AG08395 (cell line): Measurements from ENCODE around the gene KLKB1.
"Not testable (repeated sequence)": the region's sequence is repeated elsewhere in the genome, so short reads cannot be mapped to it uniquely, and the experiment has no call there.

Experiments
- DNase-seq: peaks from one replicate; pipeline ENCODE4 v3.0.0; 2012; ENCODE audit warnings: mixed read lengths, low spot score

KLKB1 gene

DNA sequence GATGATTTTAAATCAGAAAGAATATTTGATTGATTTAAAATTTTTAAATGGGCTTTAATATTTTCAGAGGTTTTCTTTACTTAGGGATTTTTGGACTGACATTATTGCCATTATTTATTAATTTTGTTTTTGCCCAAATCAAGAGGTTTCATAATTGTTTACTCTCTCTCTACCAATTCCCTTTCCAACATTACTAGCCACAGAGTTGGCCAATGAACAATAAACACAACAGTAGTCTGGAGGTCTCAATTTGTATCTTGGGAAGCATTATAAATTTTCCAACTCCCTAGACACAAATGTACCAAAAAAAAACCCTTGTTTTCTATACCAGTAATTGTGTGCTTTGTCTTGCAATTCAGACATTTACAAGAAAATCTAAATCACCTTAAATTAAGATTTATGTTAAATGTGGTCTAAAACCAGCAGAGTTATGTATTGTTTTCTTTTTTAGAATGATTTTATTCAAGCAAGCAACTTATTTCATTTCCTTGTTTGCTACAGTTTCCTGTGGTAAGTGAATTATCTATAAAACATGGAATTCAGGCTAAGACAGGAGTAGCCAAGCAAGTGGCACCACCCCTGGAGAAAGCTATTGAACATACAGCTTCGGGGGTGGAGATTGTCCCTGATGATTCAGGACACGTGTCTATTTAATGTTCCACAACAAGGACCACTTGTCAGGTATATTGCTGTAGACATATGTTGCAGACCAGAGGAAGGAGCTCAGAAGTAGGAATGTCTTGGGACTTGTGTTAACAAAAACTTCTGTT is 622 bp downstream of the KLKB1 start:
- no peak for DNase-seq

DNA sequence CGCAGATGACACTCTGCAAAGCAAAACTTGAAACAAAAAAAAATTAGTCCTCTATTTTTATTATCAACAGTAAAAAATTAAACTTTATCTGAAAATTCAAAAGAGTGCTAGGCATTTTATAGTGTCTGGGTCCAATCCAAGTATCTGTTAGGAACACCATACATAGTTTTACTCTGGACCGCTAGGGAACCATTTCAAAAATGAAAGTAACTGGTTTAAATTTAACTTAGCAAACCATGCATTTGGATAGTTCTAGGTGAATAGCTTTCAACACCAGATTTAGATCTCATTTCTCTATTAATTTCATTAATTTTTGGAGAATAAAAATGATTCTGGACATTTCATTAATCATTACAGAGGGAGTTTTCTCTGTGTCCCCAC is 1.2 kb downstream of the KLKB1 start:
- no peak for DNase-seq

DNA sequence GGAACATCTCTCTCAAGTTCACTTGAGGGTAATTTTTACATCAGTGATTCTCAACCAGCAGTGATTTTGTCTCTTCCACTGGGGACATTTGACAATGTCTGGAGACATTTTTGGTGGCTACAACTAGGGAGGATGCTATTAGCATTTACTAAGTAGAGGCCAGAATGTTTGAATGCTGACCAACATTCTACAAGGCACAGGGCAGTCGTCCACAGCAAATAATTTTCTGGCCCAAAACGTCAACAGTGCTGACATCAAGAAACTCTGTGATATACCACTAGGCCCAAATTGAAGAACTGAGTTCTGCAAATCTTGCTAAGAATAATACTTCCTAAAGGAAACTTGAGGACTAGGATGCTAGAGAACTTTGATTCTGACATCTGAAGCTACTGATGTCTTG is 7.1 kb downstream of the KLKB1 start:
- DNase-seq = no peak

- no peak for DNase-seq
These were observed 8.8 kb downstream of the KLKB1 start for GRCh38 chr4:186236126-186236525.

DNA sequence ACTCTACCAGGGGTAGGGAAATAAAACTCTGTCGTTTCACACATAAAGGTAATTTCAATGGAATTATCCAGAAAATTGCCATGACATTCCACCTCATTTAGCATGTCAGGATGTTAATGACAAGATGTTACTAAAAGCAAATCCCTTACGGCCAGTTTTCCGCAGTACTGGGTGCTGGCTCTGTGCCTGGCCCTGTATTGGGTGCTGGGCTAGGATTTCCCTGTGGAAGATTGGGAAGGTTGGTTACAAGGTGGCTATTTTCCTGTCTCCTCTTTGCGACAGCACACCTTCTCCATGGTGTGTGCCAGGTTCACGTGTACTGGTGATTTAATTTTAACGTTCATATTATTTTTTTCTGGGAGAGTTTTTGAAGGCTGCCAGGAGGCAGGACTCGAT is 13.1 kb downstream of the KLKB1 start:
- no peak for DNase-seq

- DNase-seq = no peak
These were observed 13.7 kb downstream of the KLKB1 start for GRCh38 chr4:186240848-186241491.

- no peak for DNase-seq
These were observed 14.3 kb downstream of the KLKB1 start for GRCh38 chr4:186241616-186242015.

- not testable (repeated sequence) for DNase-seq
These were observed 14.7 kb downstream of the KLKB1 start for GRCh38 chr4:186242031-186242430.

- no peak for DNase-seq
These were observed 16.0 kb downstream of the KLKB1 start for GRCh38 chr4:186243331-186243730.

GRCh38 chr4:186244835-186245234 is 17.5 kb downstream of the KLKB1 start:
- no peak for DNase-seq

DNA sequence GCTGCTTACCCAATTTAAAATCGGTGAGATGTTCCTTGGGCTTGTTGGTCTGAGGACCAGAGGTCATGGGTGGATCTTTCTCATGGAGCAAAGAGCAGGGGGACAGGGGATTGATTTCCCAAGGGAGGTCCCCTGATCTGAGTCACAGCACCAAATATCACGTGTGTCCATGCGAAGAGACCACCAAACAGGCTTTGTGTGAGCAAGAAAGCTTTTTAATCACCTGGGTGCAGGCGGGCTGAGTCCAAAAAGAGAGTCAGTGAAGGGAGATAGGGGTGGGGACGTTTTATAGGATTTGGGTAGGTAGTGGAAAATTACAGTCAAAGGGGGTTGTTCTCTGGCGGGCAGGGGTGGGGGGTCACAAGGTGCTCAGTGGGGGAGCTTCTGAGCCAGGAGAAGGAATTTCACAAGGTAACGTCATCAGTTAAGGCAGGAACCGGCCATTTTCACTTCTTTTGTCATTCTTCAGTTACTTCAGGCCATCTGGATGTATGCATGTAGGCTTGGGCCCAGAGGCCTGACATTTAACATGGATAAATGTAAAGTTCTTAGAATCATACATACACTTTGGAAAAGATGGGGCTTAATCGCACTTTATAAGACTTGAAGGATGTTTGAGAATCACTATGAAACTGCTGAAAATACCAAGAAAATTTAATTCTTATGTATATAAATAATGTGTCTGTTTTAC is 19.9 kb downstream of the KLKB1 start:
- DNase-seq = not testable (repeated sequence)

- DNase-seq = no peak
These were observed 21.3 kb downstream of the KLKB1 start for GRCh38 chr4:186248643-186249042.

- no peak for DNase-seq
These were observed 22.8 kb downstream of the KLKB1 start for GRCh38 chr4:186249785-186250754.

DNA sequence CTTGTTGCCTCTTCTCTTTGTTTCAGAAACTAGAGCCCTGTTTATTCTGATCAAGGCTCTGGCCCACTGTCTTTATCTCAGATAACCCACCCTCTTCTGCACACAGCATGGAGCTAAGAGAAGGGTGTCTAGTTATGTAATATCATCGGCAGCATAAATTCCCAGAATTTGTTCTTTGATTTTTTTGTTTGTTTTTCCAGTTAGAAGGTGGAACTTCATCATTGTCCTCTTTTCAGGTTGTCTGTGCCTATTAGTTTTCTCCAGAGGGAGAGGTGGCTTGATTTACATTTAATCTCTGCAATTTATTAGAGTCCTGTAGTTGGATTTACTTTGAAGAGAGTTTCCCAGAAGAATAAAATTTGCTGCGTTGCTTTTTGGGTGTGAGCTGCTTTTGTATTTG is 23.5 kb downstream of the KLKB1 start:
- no peak for DNase-seq

DNA sequence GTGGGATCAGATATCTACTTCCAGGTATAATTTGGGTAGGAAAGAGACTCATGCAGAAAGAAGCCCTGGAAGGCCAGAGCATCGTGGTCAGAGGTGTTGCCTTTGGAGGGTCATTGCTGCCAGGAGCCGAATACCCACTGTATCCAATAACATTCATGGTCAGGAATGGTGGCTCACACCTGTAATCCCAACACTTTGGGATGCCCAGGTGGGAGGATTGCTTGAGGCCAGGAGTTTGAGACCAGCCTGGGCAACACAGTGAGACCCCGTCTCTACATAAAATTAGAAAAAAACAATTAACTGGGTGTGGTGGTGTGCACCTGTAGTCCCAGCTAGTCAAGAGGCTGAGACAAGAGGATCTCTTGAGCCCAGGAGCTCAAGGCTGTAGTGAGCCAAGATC is 27.8 kb downstream of the KLKB1 start:
- no peak for DNase-seq

GRCh38 chr4:186258216-186258811 is 31.0 kb downstream of the KLKB1 start:
- no peak for DNase-seq

DNA sequence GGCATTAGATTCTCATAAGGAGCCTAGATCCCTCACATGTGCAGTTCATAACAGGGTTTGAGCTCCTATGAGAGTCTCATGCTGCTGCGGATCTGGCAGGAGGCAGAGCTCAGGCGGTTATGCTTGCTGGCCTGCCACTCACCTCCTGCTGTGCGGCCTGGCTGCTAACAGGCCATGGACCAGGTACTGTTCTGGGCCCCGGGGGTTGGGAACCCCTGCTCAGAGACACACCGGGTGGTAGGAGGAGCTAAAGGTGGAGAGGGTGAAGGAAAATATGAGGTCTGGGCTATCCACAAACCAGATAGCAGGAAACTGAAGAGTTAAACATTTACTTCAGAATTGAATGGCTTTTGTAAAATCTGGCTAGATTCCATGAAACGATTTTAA is 32.8 kb downstream of the KLKB1 start:
- no peak for DNase-seq

DNA sequence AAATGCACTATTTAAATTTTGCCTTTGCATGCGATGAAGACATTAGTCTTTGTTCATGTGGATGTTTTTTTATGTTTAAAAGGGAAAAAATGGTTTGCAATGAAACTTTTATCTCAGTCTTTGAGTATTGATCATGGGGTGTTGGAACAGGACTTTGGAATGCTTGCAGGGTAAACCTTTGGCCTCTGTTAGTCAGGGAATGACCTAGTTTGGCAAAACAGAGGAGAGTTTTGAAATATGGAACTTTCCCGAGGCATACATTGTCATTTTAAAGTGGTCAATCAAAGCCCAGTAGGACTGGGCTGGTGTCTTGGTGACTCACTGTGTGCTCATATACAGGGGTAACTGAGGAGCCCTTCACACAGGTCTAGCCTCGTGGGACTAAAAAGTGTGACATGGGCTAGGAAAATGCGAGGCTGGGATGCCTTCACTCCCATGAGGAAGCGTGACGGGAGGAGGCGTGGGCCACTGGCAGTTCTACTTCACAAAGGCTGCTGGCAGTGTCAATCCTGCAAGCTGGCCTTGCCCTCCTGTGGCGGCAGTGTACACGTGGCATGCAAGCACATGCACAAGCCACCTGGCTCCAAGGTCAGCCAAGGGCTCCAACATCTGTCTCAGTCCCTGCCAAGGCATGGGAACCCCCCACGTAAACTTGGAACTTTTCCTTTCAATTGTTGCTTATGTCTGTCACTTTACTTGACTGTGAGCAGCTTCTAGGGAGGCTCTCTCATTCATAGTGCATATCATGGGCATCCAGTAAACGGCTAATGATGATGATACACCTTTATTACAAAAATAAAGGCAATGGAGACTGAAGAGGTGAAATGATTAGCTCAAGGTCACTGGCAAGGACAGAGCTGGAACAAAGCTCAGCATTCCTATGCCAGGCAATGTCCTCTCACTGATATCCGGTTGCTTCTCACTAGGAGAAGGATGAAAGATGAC is 33.5 kb downstream of the KLKB1 start:
- DNase-seq = no peak

DNA sequence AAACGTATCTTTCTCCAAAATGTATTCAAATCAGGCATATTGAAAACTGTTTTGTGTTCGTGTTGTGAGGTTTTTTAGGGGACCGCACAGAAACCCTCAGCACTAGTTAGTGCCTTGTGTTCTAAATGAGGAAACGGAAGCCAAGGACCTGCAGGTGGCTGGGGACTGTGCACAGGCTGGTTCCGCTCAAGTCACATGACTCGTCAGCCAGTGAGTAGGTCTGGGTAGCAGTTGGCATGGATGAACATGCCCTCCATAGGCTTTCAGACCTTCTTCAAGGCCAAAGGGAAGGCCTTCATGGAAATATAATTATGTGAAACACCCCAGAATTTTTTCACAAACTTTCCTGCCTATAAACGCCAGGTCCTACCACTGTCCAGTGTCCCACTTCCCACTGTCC is 37.4 kb downstream of the KLKB1 start:
- no peak for DNase-seq

DNA sequence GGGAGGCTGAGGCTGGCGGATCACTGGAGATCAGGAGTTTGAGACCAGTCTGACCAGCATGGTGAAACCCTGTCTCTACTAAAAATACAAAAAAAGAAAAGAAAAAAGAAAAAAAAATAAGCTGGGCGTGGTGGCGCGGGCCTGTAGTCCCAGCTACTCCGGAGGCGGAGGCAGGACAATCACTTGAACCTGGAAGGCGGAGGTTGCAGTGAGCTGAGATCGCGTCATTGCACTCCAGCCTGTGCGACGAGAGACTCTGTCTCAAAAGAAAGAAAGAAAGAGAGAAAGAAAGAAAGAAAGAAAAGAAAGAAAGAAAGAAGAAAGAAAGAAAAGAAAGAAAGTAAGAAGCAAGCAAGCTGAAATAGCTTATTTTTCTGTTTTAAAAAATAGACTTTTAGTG is 37.9 kb downstream of the KLKB1 start:
- DNase-seq = not testable (repeated sequence)
